Suprapubic skin (tissue), 4 donors: ENCODE measurements around the gene KLF4. TPM values are rescaled to one million over a fixed set of nuclear protein-coding genes. Genes with fewer than 3 reads are reported as not detected.

ENCODE experiments used
- DNase-seq, 2 donors: peaks; one replicate each; pipeline ENCODE4 v3.0.0-alpha.2; 2019; ENCODE audit warnings: low spot score in 2 of 2
- H3K27ac ChIP-seq: fragments of 200-600 bp; sonication (generic); one replicate; pipeline ENCODE4 v1.5.1; 2019
- H3K27me3 ChIP-seq: fragments of 200-600 bp; sonication (generic); one replicate; pipeline ENCODE4 v1.5.1; 2019
- H3K36me3 ChIP-seq: fragments of 200-600 bp; sonication (generic); one replicate; pipeline ENCODE4 v1.5.1; 2019
- H3K4me1 ChIP-seq: fragments of 200-600 bp; sonication (generic); one replicate; pipeline ENCODE4 v1.5.1; 2019
- H3K4me3 ChIP-seq: fragments of 200-600 bp; sonication (generic); one replicate; pipeline ENCODE4 v1.5.1; 2019; ENCODE audit warnings: mild to moderate bottlenecking
- H3K9me3 ChIP-seq: fragments of 200-600 bp; sonication (generic); one replicate; pipeline ENCODE4 v1.5.1; 2019
- EP300 ChIP-seq: sonication (generic); formaldehyde crosslinking; IDR thresholded peaks from one replicate; pipeline ENCODE4 v1.6.1; 2017; ENCODE audit warnings: antibody characterized with exemption
- POLR2A ChIP-seq, 2 donors: fragments of 450-650 bp; IDR thresholded peaks; one replicate each; pipeline ENCODE4 v1.6.1; 2017; ENCODE audit warnings: antibody characterized with exemption in 2 of 2, mild to moderate bottlenecking in 2 of 2, moderate library complexity in 2 of 2
- POLR2AphosphoS5 ChIP-seq, 3 donors: sonication (generic); formaldehyde crosslinking; IDR thresholded peaks; one replicate each; pipeline ENCODE4 v1.6.1; 2017; ENCODE audit warnings: antibody characterized with exemption in 3 of 3
- WGBS: methylation state at CpG from one replicate; pipeline ENCODE4 v1.1.5; 2018; 5-methylcytosine and 5-hydroxymethylcytosine counted together
- total RNA-seq, 4 donors: library from RNA; depleted of rRNA; stranded (reverse); fragments of >200 nt; gene quantifications; one replicate each; pipeline ENCODE4 v1.1.0, GENCODE V29; 2016
- TF ChIP-seq, protein P1 (sequence below), 2 donors: fragments of 200-600 bp in 1 of 2; fragments of 450-650 bp in 1 of 2; sonication (generic) in 1 of 2; IDR thresholded peaks; one replicate each; pipeline ENCODE4 v1.5.1; 2016 to 2019; ENCODE audit warnings: antibody characterized with exemption in 2 of 2, mild to moderate bottlenecking in 1 of 2, moderate library complexity in 1 of 2

Gene KLF4
- total RNA-seq, 4 donors from 2014 or later = 613 to 1,231 (median 708) TPM

DNA sequence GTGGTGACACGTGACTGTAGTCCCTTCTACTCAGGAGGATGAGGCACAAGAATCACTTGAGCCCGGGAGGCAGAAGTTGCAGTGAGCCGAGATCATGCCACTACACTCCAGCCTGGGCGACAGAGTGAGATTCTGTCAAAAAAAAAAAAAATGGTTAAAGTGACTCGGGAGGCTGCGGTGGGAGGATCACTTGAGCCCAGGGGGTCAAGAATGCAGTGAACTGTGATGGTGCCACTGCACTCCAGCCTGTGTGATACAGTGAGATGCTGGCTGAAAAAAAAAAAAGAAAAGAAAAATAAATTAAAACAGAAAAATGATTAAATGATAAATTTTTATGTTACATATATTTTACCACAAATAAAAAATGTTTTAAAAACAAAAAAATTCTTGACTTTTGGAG, 51.9 kb downstream of the KLF4 start:
- peaks cover 4% of the 10 kb centered on the region for H3K4me1 ChIP-seq
- TF ChIP-seq, protein P1, sequence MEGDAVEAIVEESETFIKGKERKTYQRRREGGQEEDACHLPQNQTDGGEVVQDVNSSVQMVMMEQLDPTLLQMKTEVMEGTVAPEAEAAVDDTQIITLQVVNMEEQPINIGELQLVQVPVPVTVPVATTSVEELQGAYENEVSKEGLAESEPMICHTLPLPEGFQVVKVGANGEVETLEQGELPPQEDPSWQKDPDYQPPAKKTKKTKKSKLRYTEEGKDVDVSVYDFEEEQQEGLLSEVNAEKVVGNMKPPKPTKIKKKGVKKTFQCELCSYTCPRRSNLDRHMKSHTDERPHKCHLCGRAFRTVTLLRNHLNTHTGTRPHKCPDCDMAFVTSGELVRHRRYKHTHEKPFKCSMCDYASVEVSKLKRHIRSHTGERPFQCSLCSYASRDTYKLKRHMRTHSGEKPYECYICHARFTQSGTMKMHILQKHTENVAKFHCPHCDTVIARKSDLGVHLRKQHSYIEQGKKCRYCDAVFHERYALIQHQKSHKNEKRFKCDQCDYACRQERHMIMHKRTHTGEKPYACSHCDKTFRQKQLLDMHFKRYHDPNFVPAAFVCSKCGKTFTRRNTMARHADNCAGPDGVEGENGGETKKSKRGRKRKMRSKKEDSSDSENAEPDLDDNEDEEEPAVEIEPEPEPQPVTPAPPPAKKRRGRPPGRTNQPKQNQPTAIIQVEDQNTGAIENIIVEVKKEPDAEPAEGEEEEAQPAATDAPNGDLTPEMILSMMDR (IDR thresholded peaks at IDR 0.05) = no peak
- TF ChIP-seq EP300 = no peak
- TF ChIP-seq POLR2A (IDR thresholded peaks at IDR 0.05) = no peak
- no peak for TF ChIP-seq POLR2AphosphoS5 (IDR thresholded peaks at IDR 0.05)
- H3K4me3 ChIP-seq = no peak overlapping the region
- no peaks in the 10 kb centered on the region for H3K9me3 ChIP-seq
- H3K36me3 ChIP-seq = no peaks in the 10 kb centered on the region
- 89% methylated on average over 6 of the region's 6 CpGs for WGBS
- H3K27me3 ChIP-seq = no peaks in the 10 kb centered on the region
- H3K27ac ChIP-seq = no peak overlapping the region
- no peak for DNase-seq

DNA sequence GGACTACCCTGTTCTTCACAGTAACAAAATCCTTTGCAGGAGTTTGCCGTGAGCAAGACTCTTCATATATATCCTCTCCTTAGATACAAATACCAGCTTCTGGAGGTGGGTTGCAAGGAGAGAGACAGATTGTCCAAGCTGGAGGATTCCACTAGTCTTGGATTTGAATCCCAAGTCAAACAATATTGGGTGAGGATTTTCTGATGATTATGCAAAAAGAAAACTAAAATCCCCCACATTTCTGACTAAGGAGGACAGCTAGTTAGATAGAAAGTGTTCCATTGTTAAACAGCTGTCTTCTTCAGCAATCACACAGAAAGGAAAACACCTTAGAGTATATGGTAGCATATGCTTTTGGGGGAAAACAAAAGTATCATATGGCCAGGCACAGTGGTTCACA, 54.2 kb downstream of the KLF4 start:
- WGBS = 90% methylated on average over 1 of the region's 1 CpG
- no peaks in the 10 kb centered on the region for H3K9me3 ChIP-seq
- no peak overlapping the region for H3K27ac ChIP-seq
- no peak overlapping the region for H3K4me3 ChIP-seq
- peaks cover 4% of the 10 kb centered on the region for H3K4me1 ChIP-seq
- DNase-seq = no peak
- H3K36me3 ChIP-seq = no peaks in the 10 kb centered on the region
- TF ChIP-seq POLR2A (IDR thresholded peaks at IDR 0.05) (no peak), EP300 (no peak), POLR2AphosphoS5 (IDR thresholded peaks at IDR 0.05) (no peak)
- TF ChIP-seq, protein P1 (IDR thresholded peaks at IDR 0.05) = no peak
- no peaks in the 10 kb centered on the region for H3K27me3 ChIP-seq

Other genes with a start within 250 kb of the KLF4 start
- 100 to 1,000 TPM in 1 of 4 donors, 10 to 100 TPM in 3; 62.5 to 103 (median 77.1) TPM for gene RAD23B, start 206.5 kb downstream of the KLF4 start, total RNA-seq